ENCODE results near the gene MAEA.

MAEA gene

GRCh38 chr4:1276984-1277383, 12.7 kb upstream of the MAEA start:
- no peaks in the 10 kb centered on the region for H3K27me3 ChIP-seq (ENCODE audit: insufficient read depth, low read length)
- H3K9me3 ChIP-seq (ENCODE audit: low read length): no peaks in the 10 kb centered on the region
- no peak overlapping the region for H3K4me2 ChIP-seq (ENCODE audit: low read length)
- H2AFZ ChIP-seq (ENCODE audit: low read length): no peak overlapping the region
- H3F3A ChIP-seq (ENCODE audit: insufficient read depth, low read length): no peaks in the 10 kb centered on the region
- H3K27ac ChIP-seq (ENCODE audit: low read depth, low read length, poor library complexity, severe bottlenecking): no peak overlapping the region
- no peak overlapping the region for H3K4me3 ChIP-seq (ENCODE audit: low read depth, low read length, poor library complexity, severe bottlenecking)
- H3K36me3 ChIP-seq (ENCODE audit: insufficient read depth, low read length): no peaks in the 10 kb centered on the region
- H3K9ac ChIP-seq (ENCODE audit: low read length): no peak overlapping the region
- TF ChIP-seq CTCF (IDR thresholded peaks at IDR 0.05; ENCODE audit: low read length) (no peak), EZH2 (IDR thresholded peaks at IDR 0.05; ENCODE audit: borderline replicate concordance, low read length) (no peak)
- H4K20me1 ChIP-seq (ENCODE audit: insufficient read depth, low read length): no peaks in the 10 kb centered on the region
- no peaks in the 10 kb centered on the region for H3K9me2 ChIP-seq (ENCODE audit: low read depth, low read length)
- H3K4me1 ChIP-seq (ENCODE audit: insufficient read depth, low read length, severe bottlenecking): no peaks in the 10 kb centered on the region
- no peaks in the 10 kb centered on the region for H3K79me2 ChIP-seq (ENCODE audit: insufficient read depth, low read length)

- H3K79me2 ChIP-seq (ENCODE audit: insufficient read depth, low read length): no peaks in the 10 kb centered on the region
- no peaks in the 10 kb centered on the region for H3K27me3 ChIP-seq (ENCODE audit: insufficient read depth, low read length)
- H3K9me2 ChIP-seq (ENCODE audit: low read depth, low read length): no peaks in the 10 kb centered on the region
- no peak overlapping the region for H3K4me3 ChIP-seq (ENCODE audit: low read depth, low read length, poor library complexity, severe bottlenecking)
- no peak overlapping the region for H3K27ac ChIP-seq (ENCODE audit: low read depth, low read length, poor library complexity, severe bottlenecking)
- H3K9me3 ChIP-seq (ENCODE audit: low read length): no peaks in the 10 kb centered on the region
- no peaks in the 10 kb centered on the region for H3K4me1 ChIP-seq (ENCODE audit: insufficient read depth, low read length, severe bottlenecking)
- H3K9ac ChIP-seq (ENCODE audit: low read length): no peak overlapping the region
- no peaks in the 10 kb centered on the region for H3F3A ChIP-seq (ENCODE audit: insufficient read depth, low read length)
- no peaks in the 10 kb centered on the region for H4K20me1 ChIP-seq (ENCODE audit: insufficient read depth, low read length)
- no peak for TF ChIP-seq CTCF (IDR thresholded peaks at IDR 0.05; ENCODE audit: low read length)
- no peak for TF ChIP-seq EZH2 (IDR thresholded peaks at IDR 0.05; ENCODE audit: borderline replicate concordance, low read length)
- no peak overlapping the region for H2AFZ ChIP-seq (ENCODE audit: low read length)
- H3K36me3 ChIP-seq (ENCODE audit: insufficient read depth, low read length): no peaks in the 10 kb centered on the region
- no peak overlapping the region for H3K4me2 ChIP-seq (ENCODE audit: low read length)
Measured at GRCh38 chr4:1277667-1278665, 11.7 kb upstream of the MAEA start.

- Histone ChIP-seq H2AFZ (ENCODE audit: low read length) (no peak overlapping the region), H4K20me1 (ENCODE audit: insufficient read depth, low read length) (no peaks in the 10 kb centered on the region), H3K4me2 (ENCODE audit: low read length) (no peak overlapping the region), H3K79me2 (ENCODE audit: insufficient read depth, low read length) (no peaks in the 10 kb centered on the region), H3K9me3 (ENCODE audit: low read length) (no peaks in the 10 kb centered on the region), H3K9me2 (ENCODE audit: low read depth, low read length) (no peaks in the 10 kb centered on the region), H3K4me1 (ENCODE audit: insufficient read depth, low read length, severe bottlenecking) (no peaks in the 10 kb centered on the region), H3F3A (ENCODE audit: insufficient read depth, low read length) (no peaks in the 10 kb centered on the region), H3K36me3 (ENCODE audit: insufficient read depth, low read length) (no peaks in the 10 kb centered on the region), H3K9ac (ENCODE audit: low read length) (no peak overlapping the region), H3K27ac (ENCODE audit: low read depth, low read length, poor library complexity, severe bottlenecking) (no peak overlapping the region), H3K27me3 (ENCODE audit: insufficient read depth, low read length) (no peaks in the 10 kb centered on the region), H3K4me3 (ENCODE audit: low read depth, low read length, poor library complexity, severe bottlenecking) (no peak overlapping the region)
- TF ChIP-seq EZH2 (IDR thresholded peaks at IDR 0.05; ENCODE audit: borderline replicate concordance, low read length): no peak
- no peak for TF ChIP-seq CTCF (IDR thresholded peaks at IDR 0.05; ENCODE audit: low read length)
Measured at GRCh38 chr4:1279253-1279652, 10.4 kb upstream of the MAEA start.

Data from OCI-LY1 (cell line).